NCI-H446 (cell line): ENCODE results near the gene FYN.

Experiments used
- DNase-seq, 2 experiments: peaks; one replicate each; lab custom pipeline; 2025; lab: John Stamatoyannopoulos, UW

Gene FYN

GRCh38 chr6:111831408-111831807 lies 41.8 kb downstream of the FYN start:
- DNase-seq = no peak

GRCh38 chr6:111829998-111830397 lies 43.3 kb downstream of the FYN start:
- DNase-seq = no peak

- DNase-seq = no peak
Measured at GRCh38 chr6:111829581-111829980, 43.7 kb downstream of the FYN start.

GRCh38 chr6:111828809-111829208 lies 44.4 kb downstream of the FYN start:
- no peak for DNase-seq

GRCh38 chr6:111825439-111826086 lies 47.7 kb downstream of the FYN start:
- no peak for DNase-seq

GRCh38 chr6:111824608-111825337 lies 48.5 kb downstream of the FYN start:
- DNase-seq = no peak

- no peak for DNase-seq
Measured at GRCh38 chr6:111823831-111824607, 49.2 kb downstream of the FYN start.

GRCh38 chr6:111823012-111823411 lies 50.2 kb downstream of the FYN start:
- no peak for DNase-seq

GRCh38 chr6:111819458-111819857 lies 53.8 kb downstream of the FYN start:
- DNase-seq = no peak

GRCh38 chr6:111818539-111819226 lies 54.6 kb downstream of the FYN start:
- no peak for DNase-seq

- peak; percentile 69 to 92 for DNase-seq
Measured at GRCh38 chr6:111817451-111818120, 55.7 kb downstream of the FYN start.

- no peak for DNase-seq
Measured at GRCh38 chr6:111813677-111814310, 59.5 kb downstream of the FYN start.

GRCh38 chr6:111813237-111813636 lies 60.0 kb downstream of the FYN start:
- no peak for DNase-seq

- DNase-seq = no peak
Measured at GRCh38 chr6:111812060-111813038, 60.9 kb downstream of the FYN start.

GRCh38 chr6:111810294-111811131 lies 62.7 kb downstream of the FYN start:
- DNase-seq = no peak

GRCh38 chr6:111809766-111810165 lies 63.5 kb downstream of the FYN start:
- DNase-seq = no peak

- DNase-seq = no peak
Measured at GRCh38 chr6:111809264-111809663, 64.0 kb downstream of the FYN start.

GRCh38 chr6:111808493-111808892 lies 64.8 kb downstream of the FYN start:
- no peak for DNase-seq
